ENCODE data around the gene PDIK1L. TPM values are rescaled to one million over a fixed set of nuclear protein-coding genes. Genes with fewer than 3 reads are reported as not detected.

The PDIK1L gene
- total and polyA plus RNA-seq, 9 of the 15 experiments (the other 6 are each of a cell fraction or from before 2014, with no cell fraction given) = 12.8 to 30.2 (median 21.5) TPM

- no peak for TF ChIP-seq GATA2 (CRISPR knock-in tag; IDR thresholded peaks at IDR 0.05)
- no peak for TF ChIP-seq ZNF407 (IDR thresholded peaks at IDR 0.05; ENCODE audit: low read depth)
- TF ChIP-seq HOMEZ (CRISPR knock-in tag; IDR thresholded peaks at IDR 0.05) = no peak
- no peak for TF ChIP-seq TSC22D4 (tag; IDR thresholded peaks at IDR 0.05)
- no peak for TF ChIP-seq POLR2G (IDR thresholded peaks at IDR 0.05; ENCODE audit: low read depth, low read length)
- TF ChIP-seq NFIX (CRISPR knock-in tag; IDR thresholded peaks at IDR 0.05; ENCODE audit: low read depth) = no peak
- no peak for TF ChIP-seq HNRNPK (IDR thresholded peaks at IDR 0.05; ENCODE audit: low read depth, low read length, poor library complexity, severe bottlenecking)
- TF ChIP-seq POLR3G (IDR thresholded peaks at IDR 0.05; ENCODE audit: extremely low read depth, insufficient read length, insufficient replicate concordance) = no peak
- no peak for TF ChIP-seq ASH1L (IDR thresholded peaks at IDR 0.05; ENCODE audit: borderline replicate concordance, low read depth, partially characterized antibody)
- no peak for TF ChIP-seq TGIF2 (CRISPR knock-in tag; IDR thresholded peaks at IDR 0.05)
- no peak for TF ChIP-seq ATF1 (CRISPR knock-in tag; IDR thresholded peaks at IDR 0.05)
- TF ChIP-seq ATF1 (tag; IDR thresholded peaks at IDR 0.05) = peak; percentile 26; the same call in 1 of the 2 replicates
- no peak for TF ChIP-seq NR2C1 (IDR thresholded peaks at IDR 0.05)
- TF ChIP-seq NR2C1 (tag; IDR thresholded peaks at IDR 0.05) = no peak
- TF ChIP-seq ZNF583 (CRISPR knock-in tag; IDR thresholded peaks at IDR 0.05) = no peak
- 0 out of 2 replicates have a peak, but pooled peaks have one; percentile 18 for TF ChIP-seq ARID1B (IDR thresholded peaks at IDR 0.05)
- no peak for TF ChIP-seq ZNF785 (CRISPR knock-in tag; IDR thresholded peaks at IDR 0.05)
- no peak for TF ChIP-seq CCNT2 (IDR thresholded peaks at IDR 0.05; ENCODE audit: borderline replicate concordance, extremely low read depth, insufficient read length, low read depth, low read length)
- TF ChIP-seq HMBOX1 (IDR thresholded peaks at IDR 0.05) = peak; percentile 91
These were observed 20.7 kb downstream of the PDIK1L start (continued) for GRCh38 chr1:26132128-26132833.
